HG02938 (cell line): ENCODE measurements around the gene FOSL2.

ENCODE experiments used
- ATAC-seq: cut with Tn5 transposase; IDR thresholded peaks from one replicate; pipeline ENCODE4 v1.9.1; 2021; ENCODE audit warnings: mild to moderate bottlenecking, moderate library complexity; ENCODE audit not compliant: unreplicated experiment

FOSL2 gene

DNA sequence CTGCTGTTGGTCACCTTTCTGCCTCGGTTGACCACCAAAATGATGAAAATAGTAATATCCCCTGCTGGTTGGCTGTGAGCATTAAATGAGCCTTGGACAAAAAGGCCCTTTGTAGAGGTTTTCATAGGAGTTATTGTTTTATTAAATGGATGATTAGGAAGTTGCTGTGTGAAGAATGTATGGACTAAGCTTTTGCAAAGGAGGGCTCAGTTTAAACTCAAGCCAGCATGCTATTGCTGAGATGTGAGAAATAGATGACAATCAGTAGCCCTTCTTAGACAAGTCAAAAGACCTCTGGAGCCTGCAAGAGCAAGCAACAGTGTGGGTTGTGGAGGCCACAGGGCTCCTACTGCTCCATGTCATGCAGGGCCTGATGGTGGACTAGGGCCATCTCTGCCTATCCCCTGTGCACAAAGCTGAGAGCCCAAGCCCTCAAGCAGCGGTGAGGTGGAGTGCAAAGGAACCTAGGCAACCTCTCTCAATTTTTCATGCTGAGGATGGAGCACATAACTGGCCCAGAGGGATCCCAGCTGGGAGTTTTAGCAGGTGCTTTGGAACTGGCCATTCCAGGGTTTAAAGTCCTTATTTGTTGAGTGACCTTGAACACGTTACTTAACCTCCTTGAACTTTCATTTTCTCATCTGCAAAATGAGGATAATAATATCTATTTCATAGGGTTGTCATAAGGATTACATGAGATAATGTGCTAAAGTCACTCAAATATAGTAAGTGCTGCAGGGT, 37.1 kb downstream of the FOSL2 start:
- no peak for ATAC-seq

DNA sequence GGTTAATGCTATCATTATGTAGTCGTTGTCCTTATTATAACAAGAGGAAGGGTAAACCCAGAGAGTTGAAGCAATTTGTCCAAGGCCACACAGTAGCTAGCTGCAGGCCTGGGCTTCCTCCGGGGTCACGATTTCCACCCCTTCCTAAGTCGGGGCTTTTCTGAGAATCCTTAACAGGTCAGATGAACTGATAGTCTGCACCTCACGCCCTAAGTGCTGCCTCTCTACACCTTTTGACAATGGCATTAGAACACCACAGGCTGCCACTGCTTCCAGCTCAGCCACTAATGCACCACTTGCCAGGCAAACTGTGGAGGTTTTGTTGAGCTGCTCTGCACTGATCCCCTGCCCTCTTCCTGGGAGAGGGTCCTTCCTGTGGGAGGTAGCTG, 37.7 kb downstream of the FOSL2 start:
- ATAC-seq: no peak

GRCh38 chr2:28430788-28431418, 38.2 kb downstream of the FOSL2 start:
- ATAC-seq: no peak

DNA sequence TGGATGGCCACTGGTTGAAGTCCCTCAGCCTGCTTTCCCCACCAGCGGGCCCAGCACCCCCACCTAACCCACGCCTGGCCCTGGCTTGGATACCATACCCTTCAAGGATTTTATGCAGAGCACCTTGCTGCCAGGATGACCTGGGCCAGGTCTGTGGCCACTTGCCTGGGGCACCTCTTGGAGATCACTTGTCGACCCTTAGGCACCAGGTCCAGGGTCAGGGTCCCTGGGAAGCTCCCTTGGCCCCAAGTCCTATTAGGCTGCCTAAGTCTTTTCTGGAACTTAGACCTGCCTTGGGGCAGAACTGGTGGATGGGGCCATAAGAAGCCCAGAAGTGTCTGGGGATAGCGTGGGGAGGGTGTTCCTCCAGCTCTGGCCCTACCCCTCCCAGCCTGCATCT, 39.1 kb downstream of the FOSL2 start:
- no peak for ATAC-seq

- no peak for ATAC-seq
Measured at GRCh38 chr2:28432362-28432761, 39.7 kb downstream of the FOSL2 start.

- ATAC-seq: no peak
Measured at GRCh38 chr2:28433215-28433614, 40.6 kb downstream of the FOSL2 start.

GRCh38 chr2:28433935-28434599, 41.4 kb downstream of the FOSL2 start:
- no peak for ATAC-seq

DNA sequence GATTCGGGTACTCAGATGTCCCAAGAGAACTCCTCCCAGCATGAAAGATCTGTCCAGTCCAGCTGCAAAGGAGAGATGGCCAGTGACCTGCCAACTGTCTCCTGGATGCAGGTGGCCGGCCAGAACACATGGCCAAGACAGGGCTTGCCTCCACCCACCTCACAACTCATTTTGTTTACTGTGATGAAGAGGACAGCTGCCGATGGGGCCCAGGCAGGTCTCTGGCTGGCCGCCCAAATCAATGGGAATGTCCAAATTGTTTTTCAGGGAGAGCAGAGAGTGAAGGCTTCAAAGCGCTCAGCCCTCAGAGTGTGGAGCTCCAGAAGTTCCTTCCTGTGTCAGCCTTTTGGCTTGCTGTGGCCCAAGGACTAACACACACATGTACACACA, 41.9 kb downstream of the FOSL2 start:
- ATAC-seq: no peak

- no peak for ATAC-seq
Measured at GRCh38 chr2:28435241-28435640, 42.6 kb downstream of the FOSL2 start.

DNA sequence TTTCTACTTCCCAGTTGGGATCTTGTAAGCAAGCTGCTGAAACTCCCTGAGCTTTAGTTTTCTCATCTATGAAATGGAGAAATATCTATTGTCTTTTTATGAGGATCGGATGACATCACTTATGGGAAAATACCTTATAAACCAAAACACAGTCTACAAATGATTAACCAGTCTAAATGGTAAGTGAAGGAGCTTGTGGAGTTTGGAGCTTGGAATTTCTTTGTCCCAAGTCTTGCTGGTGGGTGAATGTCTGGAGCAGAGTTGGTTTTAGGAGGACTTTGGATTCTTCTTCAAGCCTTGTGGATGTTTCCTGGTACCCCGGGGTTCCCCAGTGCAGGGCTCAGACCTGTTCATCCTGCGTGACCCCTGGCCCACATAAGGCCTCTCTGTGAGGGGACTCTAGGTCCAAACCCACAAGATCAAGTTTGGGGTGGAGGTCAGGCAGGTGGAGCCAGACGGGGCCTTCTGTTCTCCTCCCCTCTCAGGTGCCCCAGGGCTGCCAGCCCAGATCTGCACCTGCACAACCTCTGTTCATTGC, 43.2 kb downstream of the FOSL2 start:
- no peak for ATAC-seq

DNA sequence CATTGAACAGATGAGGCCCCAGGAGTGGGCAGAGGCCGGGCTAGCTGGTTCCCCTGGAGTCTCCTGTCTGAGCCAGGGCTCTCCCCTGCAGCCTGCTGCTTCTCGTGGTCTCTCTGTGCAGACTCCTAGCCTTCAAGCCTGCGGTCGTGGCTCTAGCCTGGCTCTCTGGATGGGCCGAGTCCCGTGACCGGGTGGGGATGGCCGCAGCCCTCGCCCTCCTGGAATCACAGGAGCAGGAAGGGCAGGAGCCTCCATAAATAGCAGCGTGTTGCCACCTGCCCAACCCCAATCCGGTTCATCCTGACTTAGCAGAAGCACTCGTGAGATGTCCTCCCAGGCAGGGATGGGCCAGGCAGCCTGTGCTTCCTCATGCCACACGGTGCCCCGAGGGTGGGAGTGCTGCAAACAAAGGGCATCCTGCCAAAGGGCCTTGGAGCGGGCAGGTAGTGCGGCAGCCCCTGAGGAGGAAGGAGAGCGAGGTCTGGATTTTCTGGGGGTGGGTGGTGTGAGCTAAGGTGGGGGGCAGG, 43.9 kb downstream of the FOSL2 start:
- no peak for ATAC-seq

GRCh38 chr2:28437149-28437835, 44.6 kb downstream of the FOSL2 start:
- no peak for ATAC-seq

- no peak for ATAC-seq
Measured at GRCh38 chr2:28437918-28438317, 45.3 kb downstream of the FOSL2 start.

DNA sequence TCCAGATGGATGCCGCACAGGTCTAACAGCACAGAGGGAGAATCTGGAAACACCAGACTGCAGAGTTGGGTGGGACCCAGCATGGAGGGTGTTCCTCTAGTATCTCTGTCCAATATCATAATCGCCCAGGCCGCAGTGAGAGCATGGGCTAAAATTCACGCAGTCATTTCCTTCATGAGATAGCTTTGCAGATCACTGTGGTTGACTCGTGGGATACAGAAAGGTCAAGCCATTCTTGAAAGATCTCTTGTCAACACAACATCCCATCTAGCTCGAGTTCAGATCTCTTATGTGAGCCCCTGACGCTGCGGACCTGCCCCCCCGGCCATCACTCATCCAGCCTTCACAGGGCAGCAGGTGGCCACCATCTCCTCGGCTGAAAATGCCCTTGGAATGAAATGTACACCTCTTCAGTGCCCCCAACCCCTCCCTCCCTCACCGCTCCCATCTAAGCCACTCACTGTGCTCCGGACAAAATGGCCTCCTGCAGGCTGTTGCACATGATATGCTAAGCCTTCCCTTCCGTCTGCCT, 45.9 kb downstream of the FOSL2 start:
- ATAC-seq: no peak

- ATAC-seq: no peak
Measured at GRCh38 chr2:28439127-28439526, 46.5 kb downstream of the FOSL2 start.

DNA sequence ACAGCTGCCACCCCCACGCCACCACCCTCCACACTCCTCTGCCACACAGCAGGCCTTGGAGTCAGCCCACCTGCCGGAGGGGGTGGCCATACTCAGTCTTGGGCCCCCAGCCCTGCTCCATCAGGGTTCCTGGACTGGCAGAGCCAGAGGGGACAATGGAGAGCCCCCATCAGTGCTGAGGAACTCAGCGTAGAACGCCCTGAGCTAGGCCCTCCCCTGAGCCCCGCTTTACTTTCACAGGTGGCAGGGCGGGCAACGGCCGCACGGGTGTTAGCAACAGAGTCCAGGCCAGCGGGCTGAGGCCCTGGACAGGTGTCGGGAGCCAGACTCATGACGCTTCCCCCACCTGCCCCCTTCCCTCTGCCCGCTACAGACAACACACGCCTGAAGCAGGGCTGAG, 47.1 kb downstream of the FOSL2 start:
- no peak for ATAC-seq

GRCh38 chr2:28442328-28442727, 49.7 kb downstream of the FOSL2 start:
- no peak for ATAC-seq

GRCh38 chr2:28444956-28445355, 52.3 kb downstream of the FOSL2 start:
- no peak for ATAC-seq

DNA sequence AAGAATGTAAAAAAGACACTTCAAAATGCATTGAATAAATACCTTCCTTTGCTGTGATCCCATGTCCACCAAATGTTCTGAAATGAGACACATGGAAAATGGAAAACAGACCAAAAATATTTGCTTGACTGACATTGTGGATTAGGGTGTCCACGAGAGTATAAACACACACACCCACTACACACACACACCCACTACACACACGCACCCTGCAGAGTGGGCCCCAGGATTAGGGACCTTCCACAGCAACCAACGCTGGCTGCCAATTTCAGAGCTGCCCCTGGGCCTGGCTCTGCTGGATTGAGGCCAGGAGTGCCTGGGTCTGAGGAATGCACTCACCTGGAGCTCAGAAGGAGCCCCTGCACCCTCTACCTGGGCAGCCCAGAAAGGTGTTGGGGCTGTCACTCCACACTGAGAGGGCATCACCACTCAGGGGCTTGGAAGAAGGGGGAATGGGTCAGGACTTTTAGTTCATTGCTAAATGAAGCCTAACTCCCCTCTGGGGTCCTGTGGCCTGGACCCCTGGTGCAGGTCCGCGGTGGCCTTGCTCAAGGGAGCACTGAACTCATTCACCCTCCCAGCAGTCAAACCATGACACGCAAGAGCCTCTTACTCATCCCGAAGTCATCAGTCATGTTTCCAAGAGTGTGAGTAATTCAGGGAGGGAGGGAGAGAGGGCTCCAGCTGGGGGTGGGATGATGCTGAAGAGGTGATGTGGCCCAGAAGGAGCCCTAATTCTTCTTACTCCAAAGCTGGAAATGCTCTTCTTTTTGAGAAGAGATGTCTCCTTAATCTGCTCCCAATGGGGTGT, 53.0 kb downstream of the FOSL2 start:
- ATAC-seq: no peak

DNA sequence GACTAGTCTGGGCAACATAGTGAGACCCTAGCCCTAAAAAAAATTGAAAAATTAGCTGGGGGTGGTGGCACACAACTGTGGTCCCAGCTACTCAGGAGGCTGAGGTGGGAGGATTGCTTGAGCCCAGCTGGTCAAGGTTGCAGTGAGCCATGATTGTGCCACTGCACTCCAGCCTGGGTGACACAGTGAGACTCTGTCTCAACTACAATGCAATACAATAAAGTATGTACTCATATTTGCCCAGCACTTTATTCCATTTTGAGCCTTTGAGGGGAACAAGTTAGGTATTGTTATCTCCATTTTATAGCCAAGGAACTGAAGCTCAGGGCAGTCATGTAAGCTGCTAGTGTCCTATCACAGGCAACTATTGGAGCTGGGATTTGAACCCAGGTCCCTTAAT, 53.9 kb downstream of the FOSL2 start:
- no peak for ATAC-seq
